K562 (cell line): ENCODE data around the gene MAGI2. TPM values are rescaled to one million over a fixed set of nuclear protein-coding genes. Genes with fewer than 3 reads are reported as not detected.

Experiments
- ATAC-seq: fragments of 200-7000 bp; cut with Tn5 transposase; 3 replicates; pipeline ENCODE4 v1.9.1; 2020; ENCODE audit warnings: moderate library complexity
- BruUV-seq: library from RNA; stranded (reverse); fragments of 400-500 nt; replicated peaks from 2 replicates; lab custom pipeline; 2021; lab: Mats Ljungman, UMichigan
- CTCF ChIA-PET: fragments of 300-600 bp; formaldehyde crosslinking; extraction: SDS; loops from one replicate; lab custom pipeline; 2021; ENCODE audit warnings: low intra/inter-chr PET ratio; lab: Yijun Ruan, JAX
- POLR2A ChIA-PET: fragments of 300-600, 350-650 bp; sonication (Branson Sonifier 250); formaldehyde crosslinking; extraction: SDS; loops from one replicate; lab custom pipeline; 2021; ENCODE audit warnings: antibody characterized with exemption, inconsistent platforms; lab: Yijun Ruan, JAX
- DNase-seq, 4 experiments: peaks; one replicate each; pipeline versions ENCODE4 v3.0.0 to v3.0.0-alpha.2; 2011 to 2018; ENCODE audit warnings: low spot score in 3 of 4, mixed read lengths in 3 of 4; ENCODE audit errors: extremely low read depth in 1 of 4
- FAIRE-seq: peaks from 2 replicates; lab custom pipeline; 2011; peaks lifted over from hg19 to GRCh38; lab: Jason Lieb, UNC
- H2AFZ ChIP-seq: 2 replicates; pipeline ENCODE4 v1.6.0; 2011; ENCODE audit warnings: low read depth, low read length, control low read depth, inconsistent platforms
- H3K27ac ChIP-seq: fragments of 200-600 bp; 3 replicates; pipeline ENCODE4 v1.8.0; 2011; ENCODE audit warnings: low read depth, mild to moderate bottlenecking, control low read depth, inconsistent platforms, low read length, moderate library complexity, mixed read lengths; ENCODE audit errors: extremely low read depth
- H3K27me3 ChIP-seq, 2 experiments: fragments of 300-600 bp in 1 of 2; 2 replicates in 1 of 2; 3 replicates in 1 of 2; pipeline versions ENCODE4 v1.6.0 to v1.8.0; 2011; ENCODE audit warnings: inconsistent platforms in 2 of 2, low read length in 2 of 2, mild to moderate bottlenecking in 1 of 2, mixed read lengths in 1 of 2, moderate library complexity in 1 of 2; ENCODE audit not compliant: control insufficient read depth in 2 of 2, insufficient read depth in 2 of 2
- H3K36me3 ChIP-seq: fragments of 300-600 bp; 3 replicates; pipeline ENCODE4 v1.8.0; 2011; ENCODE audit warnings: mild to moderate bottlenecking, low read length, inconsistent platforms; ENCODE audit not compliant: control insufficient read depth, insufficient read depth
- H3K4me1 ChIP-seq, 2 experiments: fragments of 200-600 bp in 1 of 2; replicated peaks in 1 of 2; 2 replicates in 1 of 2; 3 replicates in 1 of 2; pipeline versions ENCODE4 v1.5.1 to v1.8.0; 2011; ENCODE audit warnings: inconsistent platforms in 2 of 2, low read length in 2 of 2, mild to moderate bottlenecking in 1 of 2, mixed read lengths in 1 of 2, moderate library complexity in 1 of 2; ENCODE audit not compliant: control insufficient read depth in 2 of 2, insufficient read depth in 2 of 2
- H3K4me2 ChIP-seq: 2 replicates; pipeline ENCODE4 v1.6.1; 2011; ENCODE audit warnings: low read length, control low read depth, inconsistent platforms, mixed read lengths; ENCODE audit not compliant: insufficient read depth
- H3K4me3 ChIP-seq: fragments of 200-600 bp; sonication (generic), shearing (Covaris generic); 2 replicates; pipeline ENCODE4 v1.5.1; 2016; ENCODE audit warnings: control low read depth, inconsistent platforms
- H3K79me2 ChIP-seq: fragments of 200-600 bp; 3 replicates; pipeline ENCODE4 v1.8.0; 2011; ENCODE audit warnings: low read length, inconsistent platforms; ENCODE audit not compliant: control insufficient read depth, insufficient read depth
- H3K9ac ChIP-seq, 2 experiments: 2 replicates each; pipeline versions ENCODE4 v1.6.0 to v1.6.1; 2011; ENCODE audit warnings: low read depth in 2 of 2, low read length in 2 of 2, control low read depth in 1 of 2, inconsistent platforms in 1 of 2, mild to moderate bottlenecking in 1 of 2, mixed read lengths in 1 of 2; ENCODE audit not compliant: insufficient read depth in 1 of 2
- H3K9me1 ChIP-seq: one replicate; pipeline ENCODE4 v1.6.0; 2011; ENCODE audit warnings: inconsistent platforms, mild to moderate bottlenecking, low read length, moderate library complexity; ENCODE audit not compliant: control insufficient read depth, insufficient read depth
- H3K9me3 ChIP-seq: replicated peaks from 2 replicates; pipeline ENCODE4 v1.5.1; 2011; ENCODE audit warnings: low read depth, low read length, inconsistent platforms; ENCODE audit not compliant: control insufficient read depth, insufficient read depth
- H4K20me1 ChIP-seq: replicated peaks from 2 replicates; pipeline ENCODE4 v1.6.1; 2011; ENCODE audit warnings: low read length, inconsistent platforms, mixed read lengths; ENCODE audit not compliant: control insufficient read depth, insufficient read depth
- HDAC1 ChIP-seq, 2 experiments: fragments of 450-650 bp; IDR thresholded peaks; 2 replicates each; pipeline ENCODE4 v1.6.1; 2016 to 2017; ENCODE audit warnings: inconsistent platforms in 1 of 2, mild to moderate bottlenecking in 1 of 2, moderate library complexity in 1 of 2
- NCOA1 ChIP-seq: fragments of 450-650 bp; IDR thresholded peaks from 2 replicates; pipeline ENCODE4 v1.6.1; 2016; ENCODE audit warnings: low read depth
- NFXL1 ChIP-seq: fragments of 450-650 bp; formaldehyde crosslinking; IDR thresholded peaks from 2 replicates; pipeline ENCODE4 v1.4.0; 2021; ENCODE audit warnings: mild to moderate bottlenecking
- PHF20 ChIP-seq: fragments of 450-650 bp; IDR thresholded peaks from 2 replicates; pipeline ENCODE4 v1.6.1; 2018; ENCODE audit not compliant: partially characterized antibody
- POLR3A ChIP-seq: IDR thresholded peaks from 2 replicates; pipeline ENCODE4 v1.6.1; 2011; ENCODE audit warnings: borderline replicate concordance, mild to moderate bottlenecking, moderate library complexity; ENCODE audit not compliant: insufficient read length, insufficient read depth; ENCODE audit errors: extremely low read depth
- ZBTB40 ChIP-seq, 2 experiments: fragments of 450-650 bp in 1 of 2; sonication (generic) in 1 of 2; formaldehyde crosslinking in 1 of 2; IDR thresholded peaks; 2 replicates each; pipeline versions ENCODE4 v1.7.1 to v1.9.0; 2016 to 2022; ENCODE audit warnings: inconsistent platforms in 1 of 2, mild to moderate bottlenecking in 1 of 2, missing genetic modification reagents in 1 of 2
- ZNF165 ChIP-seq: fragments of 250-450 bp; sonication (Bioruptor Pico); IDR thresholded peaks from 2 replicates; pipeline ENCODE4 v1.4.0; 2020; ENCODE audit warnings: borderline replicate concordance
- WGBS: fragments of 100-300 bp; shearing (Covaris generic); methylation state at CpG from one replicate; pipeline ENCODE4 v1.1.6; 2016; ENCODE audit warnings: low coverage, mixed read lengths; ENCODE audit not compliant: insufficient coverage; ENCODE audit errors: missing lambda C conversion rate; 5-methylcytosine and 5-hydroxymethylcytosine counted together
- in situ Hi-C: fragments of 300-500 bp; cut with MboI; formaldehyde crosslinking; loops from 4 replicates; pipeline ENCODE4 v1.15.0; 2018; ENCODE audit warnings: inconsistent platforms, mixed read lengths
- intact Hi-C: fragments of 100-400 bp; cut with micrococcal nuclease; formaldehyde crosslinking; loops from 2 replicates; pipeline ENCODE4 v1.14.2; 2022
- polyA plus RNA-seq, 8 experiments: library from polyadenylated mRNA; depleted of rRNA in 4 of 8; stranded (reverse) in 5 of 8; unstranded in 3 of 8; fragments of >200 nt; fragmentation: Nextera tagmentation in 2 of 8; fragmentation: Illumina TruSeq in 1 of 8; extraction: Ambion mirVana in 2 of 8; extraction: Trizol in 1 of 8; gene quantifications; 2 replicates each; pipeline versions ENCODE4 v1.2.1 to v1.2.3, GENCODE V29; 2011 to 2014; ENCODE audit warnings: inconsistent platforms in 1 of 8, missing spikeins in 1 of 8
- total RNA-seq, 7 experiments: library from RNA; depleted of rRNA in 6 of 7; stranded (reverse); fragments of >200 nt in 6 of 7; fragmentation: Illumina TruSeq in 2 of 7; extraction: Trizol in 2 of 7; gene quantifications; 2 replicates each; pipeline versions ENCODE4 v1.2.1 to v1.2.3, GENCODE V29; 2011 to 2021; ENCODE audit warnings: low replicate concordance in 1 of 7

Gene MAGI2
- total and polyA plus RNA-seq, 9 of the 15 experiments (the other 6 are each of a cell fraction or from before 2014, with no cell fraction given): 0.27 to 1.4 (median 0.70) TPM

GRCh38 chr7:78153285-78153684 lies 1300.2 kb downstream of the MAGI2 start:
- TF ChIP-seq HDAC1 (IDR thresholded peaks at IDR 0.05): no peak
- no peak for TF ChIP-seq POLR3A
- no peaks in the 10 kb centered on the region for H3K36me3 ChIP-seq
- H3K4me2 ChIP-seq: no peak overlapping the region
- H3K27ac ChIP-seq: no peak overlapping the region
- H2AFZ ChIP-seq: no peak overlapping the region
- intact Hi-C loops: no loop called here
- H3K27me3 ChIP-seq: no peaks in the 10 kb centered on the region; a peak in 1 of 5 replicates
- BruUV-seq: no TSS peak
- no peak for ATAC-seq
- POLR2A ChIA-PET: interaction anchor here (0.9 to 1.6 kb wide), 3 partner anchors 9 to 18 kb away, joined by 3 to 4 read pairs (median 4); no protein-coding TSS in a partner anchor
- no peak for DNase-seq
- no peaks in the 10 kb centered on the region for H3K9me1 ChIP-seq
- no peak overlapping the region for H3K4me3 ChIP-seq
- no peaks in the 10 kb centered on the region for H3K4me1 ChIP-seq
- 1% methylated on average over 4 of the region's 4 CpGs for WGBS
- H4K20me1 ChIP-seq: no peaks in the 10 kb centered on the region
- no peak overlapping the region for H3K9ac ChIP-seq
- no peaks in the 10 kb centered on the region for H3K9me3 ChIP-seq
- H3K79me2 ChIP-seq: no peaks in the 10 kb centered on the region
- FAIRE-seq: no peak
- in situ Hi-C loops: no loop called here
- CTCF ChIA-PET: no interaction called here

DNA sequence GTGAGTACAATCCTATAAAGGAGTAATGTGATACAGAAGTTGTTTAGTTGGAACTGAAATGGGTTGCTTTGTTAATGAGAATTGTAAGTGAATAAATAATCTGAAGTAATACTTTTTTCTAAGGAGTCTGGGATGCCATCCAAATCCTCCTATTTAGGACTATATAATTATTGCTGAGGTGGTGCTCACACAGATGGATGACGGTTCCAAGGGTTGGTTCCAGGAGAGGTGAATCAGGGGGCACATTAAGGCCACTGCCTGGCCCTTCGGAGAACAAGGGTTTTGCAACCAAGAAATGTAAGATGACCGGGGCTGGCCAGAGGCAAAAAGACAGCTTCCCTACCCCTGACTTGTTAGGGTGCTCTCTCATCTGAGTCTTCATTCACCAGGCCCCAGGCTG lies 1302.2 kb downstream of the MAGI2 start:
- FAIRE-seq (no peak), ATAC-seq (no peak), DNase-seq (no peak)
- in situ Hi-C loops (no loop called here), intact Hi-C loops (no loop called here)
- H4K20me1 ChIP-seq: no peaks in the 10 kb centered on the region
- H3K4me2 ChIP-seq: no peak overlapping the region
- ChIA-PET CTCF (no interaction called here), POLR2A (no interaction called here)
- H3K9me1 ChIP-seq: no peaks in the 10 kb centered on the region
- no peaks in the 10 kb centered on the region for H3K79me2 ChIP-seq
- no peak overlapping the region for H3K4me3 ChIP-seq
- no TSS peak for BruUV-seq
- H3K27ac ChIP-seq: no peak overlapping the region
- 6% methylated on average over 3 of the region's 3 CpGs for WGBS
- no peak overlapping the region for H2AFZ ChIP-seq
- H3K4me1 ChIP-seq: no peaks in the 10 kb centered on the region
- H3K36me3 ChIP-seq: no peaks in the 10 kb centered on the region
- H3K9me3 ChIP-seq: no peaks in the 10 kb centered on the region
- H3K27me3 ChIP-seq: no peaks in the 10 kb centered on the region
- no peak overlapping the region for H3K9ac ChIP-seq
- TF ChIP-seq PHF20 (no peak), ZBTB40 (IDR thresholded peaks at IDR 0.05) (no peak), ZBTB40 (CRISPR knock-in tag; IDR thresholded peaks at IDR 0.05) (no peak), ZNF165 (CRISPR knock-in tag) (no peak), NCOA1 (no peak), NFXL1 (CRISPR knock-in tag) (no peak)
